IgD-negative memory B cell (primary cell): ENCODE data around the gene HAGH. TPM values are rescaled to one million over a fixed set of nuclear protein-coding genes. Genes with fewer than 3 reads are reported as not detected.

ENCODE experiments used
- H3K27ac Mint-ChIP-seq, 3 donors: one replicate each; pipeline ENCODE4 v1.8.0; 2020 to 2022; ENCODE audit warnings: mild to moderate bottlenecking in 3 of 3, mixed read lengths in 3 of 3, moderate library complexity in 1 of 3
- H3K27me3 Mint-ChIP-seq: one replicate; pipeline ENCODE4 v1.8.0; 2021; ENCODE audit warnings: mixed read lengths
- H3K36me3 Mint-ChIP-seq: one replicate; pipeline ENCODE4 v1.8.0; 2020; ENCODE audit warnings: mild to moderate bottlenecking, mixed read lengths
- H3K4me1 Mint-ChIP-seq, 3 donors: one replicate each; pipeline ENCODE4 v1.8.0; 2020 to 2022; ENCODE audit warnings: mixed read lengths in 3 of 3, mild to moderate bottlenecking in 1 of 3
- H3K4me3 Mint-ChIP-seq, 4 donors: one replicate each; pipeline ENCODE4 v1.8.0; 2020 to 2022; ENCODE audit warnings: mild to moderate bottlenecking in 4 of 4, mixed read lengths in 4 of 4, moderate library complexity in 3 of 4
- H3K9me3 Mint-ChIP-seq, 3 donors: one replicate each; pipeline ENCODE4 v1.8.0; 2020 to 2021; ENCODE audit warnings: mixed read lengths in 3 of 3, mild to moderate bottlenecking in 1 of 3
- polyA plus RNA-seq: library from polyadenylated mRNA; unstranded; fragments of 300-500 nt; fragmentation: Illumina TruSeq; gene quantifications from one replicate; pipeline ENCODE4 v1.2.3, GENCODE V29; 2021

HAGH gene
- polyA plus RNA-seq, 1 donor from 2014 or later, result 31.6 TPM

DNA sequence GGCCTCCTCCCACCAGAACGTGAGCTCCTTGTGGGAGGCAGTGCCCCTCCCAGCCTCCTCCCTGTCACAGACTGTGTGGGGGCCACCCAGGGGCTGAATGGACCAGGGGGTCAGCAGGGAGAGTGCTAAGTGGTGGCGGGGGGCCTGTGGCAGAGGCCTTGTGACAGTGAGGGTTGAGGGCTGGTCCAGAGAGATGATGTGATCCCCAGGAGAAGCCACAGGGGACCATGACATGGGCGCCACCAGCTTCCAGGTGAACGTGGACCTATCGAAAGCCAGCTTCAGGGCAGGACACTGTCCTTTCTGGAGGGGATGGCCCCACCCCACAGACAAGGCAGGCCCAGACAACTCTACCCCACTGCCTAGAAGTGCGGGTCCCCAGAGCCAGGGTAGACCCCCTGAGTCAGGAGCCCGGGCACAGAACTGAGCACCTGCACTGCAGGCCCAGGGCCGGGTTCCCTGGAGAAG is 47.4 kb downstream of the HAGH start:
- Mint-ChIP-seq H3K27me3 (no peaks in the 10 kb centered on the region), H3K36me3 (no peaks in the 10 kb centered on the region), H3K9me3 (no peaks in the 10 kb centered on the region), H3K27ac (peak overlapping the region in 1 of 3 donors; percentile 96), H3K4me1 (peaks cover 0 to 14% (median 3%) of the 10 kb centered on the region in 3 donors), H3K4me3 (peak overlapping the region in 1 of 4 donors; percentile 60)

DNA sequence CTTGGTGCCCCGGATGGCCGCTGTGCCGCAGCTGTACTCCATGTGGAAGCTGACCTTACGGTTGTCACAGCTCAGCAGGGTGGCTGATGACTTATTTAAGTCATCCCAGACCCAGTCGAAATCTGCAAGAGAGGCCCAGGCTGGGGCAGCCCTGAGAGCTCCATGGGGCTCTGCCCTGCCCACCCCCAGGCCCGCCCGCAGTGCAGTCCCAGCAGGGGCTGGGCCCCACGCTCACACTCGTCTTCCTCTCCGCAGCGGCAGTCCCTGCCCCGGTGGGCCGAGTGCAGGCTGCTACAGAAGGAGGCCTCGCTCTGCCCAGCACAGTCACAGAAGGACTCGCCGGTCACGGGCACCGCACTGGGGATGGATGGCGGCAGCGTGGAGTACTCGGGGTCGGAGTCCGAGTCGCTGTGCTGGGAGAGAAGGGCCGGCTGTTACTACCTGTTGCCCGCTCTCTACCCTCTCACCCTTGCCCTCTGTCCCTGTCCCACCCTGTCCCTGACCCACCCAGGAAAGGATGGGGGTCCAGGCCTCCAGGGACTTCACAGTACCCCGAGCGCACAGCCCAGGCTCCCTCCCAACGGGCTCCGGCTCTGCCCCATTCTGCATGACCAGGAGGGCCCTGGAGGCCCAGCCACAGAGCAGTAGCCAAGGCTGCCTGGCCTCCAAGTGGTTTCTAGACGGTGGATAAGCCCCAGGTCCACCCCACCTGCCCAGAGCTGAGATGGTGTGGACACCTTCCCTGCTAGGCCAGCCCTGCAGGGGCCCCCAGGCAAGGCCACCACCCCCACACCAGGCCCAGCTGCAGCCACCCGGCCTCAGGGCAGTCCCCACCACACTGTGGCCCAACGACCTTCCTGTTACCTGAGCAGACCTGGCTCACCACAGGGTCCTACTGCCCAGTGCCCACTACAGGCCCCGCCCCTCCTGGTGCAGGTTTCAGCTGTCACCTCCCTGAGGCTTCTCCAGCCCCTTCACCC is 48.1 kb downstream of the HAGH start:
- no peaks in the 10 kb centered on the region for H3K27me3 Mint-ChIP-seq
- H3K4me3 Mint-ChIP-seq, result peak overlapping the region in 2 of 4 donors; percentile 43 to 60
- peaks cover 0 to 17% (median 6%) of the 10 kb centered on the region in 3 donors for H3K4me1 Mint-ChIP-seq
- peak overlapping the region in 1 of 3 donors; percentile 96 for H3K27ac Mint-ChIP-seq
- no peaks in the 10 kb centered on the region for H3K36me3 Mint-ChIP-seq
- H3K9me3 Mint-ChIP-seq, result no peaks in the 10 kb centered on the region

DNA sequence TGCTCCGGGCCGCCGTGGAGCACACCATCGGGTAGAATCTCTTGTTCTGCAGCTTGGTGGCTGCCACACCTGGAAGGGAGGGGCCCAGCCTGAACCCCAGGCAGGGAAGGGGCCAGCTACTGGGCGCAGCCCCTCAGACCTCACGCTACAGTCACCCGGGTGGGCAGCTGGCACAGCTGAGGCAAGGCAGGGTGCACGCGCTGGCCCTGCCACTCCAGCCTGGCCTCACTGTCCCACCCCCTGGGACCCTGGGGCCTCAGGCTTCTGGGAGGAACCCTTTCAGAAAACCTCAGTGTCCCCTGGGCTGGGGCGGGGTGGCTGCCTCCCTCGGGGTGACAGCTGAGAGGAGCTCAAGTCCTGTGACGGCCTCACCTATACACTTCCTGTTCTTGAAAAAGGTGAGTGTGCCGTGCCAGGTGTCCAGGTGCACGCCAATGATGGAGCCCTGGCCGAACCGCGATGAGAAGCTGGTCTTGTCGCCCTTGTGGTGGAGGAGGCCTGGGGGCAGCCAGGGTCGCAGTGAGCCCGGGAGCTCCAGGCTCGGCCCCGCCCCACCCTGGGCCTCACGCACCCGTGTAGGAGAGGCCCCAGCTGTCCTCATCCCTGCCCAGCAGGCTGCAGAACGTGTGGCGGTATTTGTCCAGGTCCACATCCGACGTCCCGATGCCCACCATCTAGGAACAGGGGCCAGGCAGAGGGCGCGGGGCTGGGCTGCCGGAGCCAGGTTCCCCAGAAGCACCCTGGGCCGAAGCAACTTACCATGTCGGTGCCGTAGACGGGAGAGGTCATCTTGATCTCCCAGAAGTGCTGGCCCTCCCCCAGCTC is 49.0 kb downstream of the HAGH start:
- Mint-ChIP-seq H3K27ac (no peak overlapping the region), H3K4me1 (peaks cover 0 to 14% (median 6%) of the 10 kb centered on the region in 3 donors), H3K27me3 (no peaks in the 10 kb centered on the region), H3K4me3 (peak overlapping the region in 2 of 4 donors; percentile 43 to 60), H3K9me3 (no peaks in the 10 kb centered on the region), H3K36me3 (no peaks in the 10 kb centered on the region)

DNA sequence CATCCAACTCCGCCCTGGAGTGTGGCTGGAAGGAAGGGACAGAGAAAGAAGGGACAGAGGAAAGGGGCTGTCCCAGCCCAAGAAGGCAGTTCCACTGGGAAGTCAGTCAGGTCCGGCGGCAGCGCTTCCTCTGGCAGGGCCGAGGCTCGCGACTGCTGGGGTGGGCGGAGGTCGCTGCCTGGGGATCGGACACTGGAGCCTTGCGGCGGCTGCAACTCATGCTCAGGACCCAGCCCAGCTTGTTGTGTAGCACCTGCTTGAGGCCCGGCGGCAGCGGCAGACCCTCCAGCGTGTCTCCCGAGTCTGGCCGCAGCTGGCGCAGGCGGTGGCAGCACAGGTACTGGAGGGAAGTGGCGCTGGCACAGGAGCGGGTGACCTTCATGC is 49.6 kb downstream of the HAGH start:
- peak overlapping the region in 1 of 3 donors; percentile 70 for H3K27ac Mint-ChIP-seq
- no peaks in the 10 kb centered on the region for H3K9me3 Mint-ChIP-seq
- no peaks in the 10 kb centered on the region for H3K27me3 Mint-ChIP-seq
- H3K4me3 Mint-ChIP-seq, result peak overlapping the region in 2 of 4 donors; percentile 27 to 60
- H3K4me1 Mint-ChIP-seq, result peaks cover 5 to 17% (median 6%) of the 10 kb centered on the region in 3 donors
- H3K36me3 Mint-ChIP-seq, result no peaks in the 10 kb centered on the region

DNA sequence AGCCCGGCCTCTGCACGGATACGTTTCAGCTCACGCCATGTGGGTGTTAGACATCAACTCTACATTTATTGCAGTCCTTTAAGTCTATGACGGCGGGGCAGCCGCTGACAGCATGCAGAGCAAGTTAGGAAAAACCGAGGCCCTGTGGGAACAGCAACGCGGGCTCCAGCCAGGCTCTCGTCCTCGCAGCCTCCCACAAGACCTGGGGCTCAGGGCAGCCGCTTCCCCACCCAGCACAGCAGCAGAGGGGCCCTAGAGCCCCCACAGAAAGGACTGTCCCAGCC is 50.0 kb downstream of the HAGH start:
- H3K9me3 Mint-ChIP-seq, result no peaks in the 10 kb centered on the region
- no peaks in the 10 kb centered on the region for H3K36me3 Mint-ChIP-seq
- peak overlapping the region in 1 of 3 donors; percentile 70 for H3K27ac Mint-ChIP-seq
- H3K27me3 Mint-ChIP-seq, result no peaks in the 10 kb centered on the region
- peaks cover 6 to 18% (median 8%) of the 10 kb centered on the region in 3 donors for H3K4me1 Mint-ChIP-seq
- peak overlapping the region in 1 of 4 donors; percentile 60 for H3K4me3 Mint-ChIP-seq

DNA sequence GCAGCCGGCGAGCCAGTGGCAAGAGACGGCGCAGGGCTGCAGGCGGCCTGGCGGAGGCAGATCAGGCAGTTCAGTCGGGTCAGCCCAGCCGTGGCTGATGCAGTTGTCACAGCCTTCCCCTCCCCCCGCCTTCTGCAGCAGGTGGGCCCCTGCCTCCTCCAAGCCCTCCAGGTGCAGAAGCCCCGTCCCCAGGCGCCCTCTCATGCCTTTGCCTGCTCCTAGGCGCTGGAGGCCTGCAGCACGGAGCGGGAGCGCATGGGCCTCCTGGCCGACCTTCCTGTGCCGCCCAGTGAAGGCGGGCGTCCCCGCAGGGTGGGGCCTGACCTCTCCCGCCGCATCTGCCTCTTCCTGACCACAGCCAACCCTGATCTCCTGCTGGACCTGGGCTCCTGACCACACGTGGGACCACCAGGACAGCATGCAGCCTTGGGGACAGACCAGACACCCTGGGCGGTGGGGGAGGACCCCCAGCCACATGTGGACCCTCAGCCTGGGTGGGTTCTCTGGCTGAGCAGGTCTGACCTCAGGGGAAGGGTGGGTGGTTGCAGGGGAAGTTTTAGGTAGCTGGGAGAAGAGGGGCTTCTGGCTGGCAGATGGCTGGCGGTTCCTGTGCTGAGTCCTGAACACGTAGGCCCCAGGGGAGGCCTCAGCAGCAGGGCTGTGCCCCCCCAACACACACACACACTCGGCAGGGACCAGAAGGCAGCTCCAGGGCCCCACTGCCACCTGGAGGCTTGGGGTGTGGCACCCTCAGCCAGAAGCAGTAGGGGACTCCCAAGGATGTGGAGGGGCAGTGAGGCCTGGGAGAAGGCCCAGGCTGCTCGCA is 50.6 kb downstream of the HAGH start:
- Mint-ChIP-seq H3K9me3 (no peaks in the 10 kb centered on the region), H3K4me3 (peak overlapping the region in 2 of 4 donors; percentile 48 to 60), H3K4me1 (peaks cover 6 to 12% (median 8%) of the 10 kb centered on the region in 3 donors), H3K36me3 (no peaks in the 10 kb centered on the region), H3K27me3 (no peaks in the 10 kb centered on the region), H3K27ac (peak overlapping the region in 1 of 3 donors; percentile 70)

DNA sequence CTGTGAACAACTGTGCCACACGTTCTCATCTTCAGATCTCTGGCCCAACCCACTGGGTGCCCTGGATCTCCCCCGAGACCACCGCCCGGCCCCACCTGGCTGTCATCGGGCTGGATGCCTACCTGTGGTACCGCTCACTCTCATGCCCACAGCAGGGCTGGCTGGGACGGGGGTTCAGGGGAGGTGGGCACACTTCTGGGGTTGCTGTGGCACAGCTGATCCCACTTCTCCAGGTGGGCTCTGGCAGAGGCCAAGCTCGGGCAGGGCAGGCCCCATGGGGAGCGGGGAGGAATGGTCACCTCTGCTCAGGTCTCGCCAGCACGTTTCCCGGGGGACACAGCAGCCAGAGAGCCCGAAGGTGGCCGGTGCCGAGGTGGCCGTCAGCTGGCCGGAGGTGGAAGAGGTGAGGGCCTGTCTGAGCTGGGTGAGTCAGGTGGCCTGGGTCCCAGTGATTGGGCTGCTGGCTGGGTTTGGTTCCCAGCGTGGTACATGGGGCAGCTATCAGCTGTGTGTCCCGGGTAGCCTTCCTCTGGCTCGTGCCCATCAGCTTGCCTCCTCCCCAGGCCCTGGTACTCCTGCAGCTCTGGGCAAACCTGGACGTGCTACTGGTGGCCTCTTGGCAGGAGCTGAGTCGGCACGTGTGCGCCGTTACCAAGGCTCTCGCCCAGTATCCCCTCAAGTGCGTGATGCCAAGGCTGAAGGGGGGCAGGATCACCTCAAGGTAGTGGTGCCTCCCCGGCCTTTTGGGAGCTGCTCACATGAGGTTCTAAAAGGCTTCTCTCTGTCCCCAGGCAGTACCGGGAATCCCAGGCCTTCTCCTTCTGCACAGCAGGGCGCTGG is 51.4 kb downstream of the HAGH start:
- H3K27ac Mint-ChIP-seq, result peak overlapping the region in 1 of 3 donors; percentile 14
- H3K4me3 Mint-ChIP-seq, result peak overlapping the region in 3 of 4 donors; percentile 27 to 60 (median 48)
- no peaks in the 10 kb centered on the region for H3K27me3 Mint-ChIP-seq
- H3K36me3 Mint-ChIP-seq, result no peaks in the 10 kb centered on the region
- no peaks in the 10 kb centered on the region for H3K9me3 Mint-ChIP-seq
- H3K4me1 Mint-ChIP-seq, result peaks cover 6 to 12% (median 8%) of the 10 kb centered on the region in 3 donors

DNA sequence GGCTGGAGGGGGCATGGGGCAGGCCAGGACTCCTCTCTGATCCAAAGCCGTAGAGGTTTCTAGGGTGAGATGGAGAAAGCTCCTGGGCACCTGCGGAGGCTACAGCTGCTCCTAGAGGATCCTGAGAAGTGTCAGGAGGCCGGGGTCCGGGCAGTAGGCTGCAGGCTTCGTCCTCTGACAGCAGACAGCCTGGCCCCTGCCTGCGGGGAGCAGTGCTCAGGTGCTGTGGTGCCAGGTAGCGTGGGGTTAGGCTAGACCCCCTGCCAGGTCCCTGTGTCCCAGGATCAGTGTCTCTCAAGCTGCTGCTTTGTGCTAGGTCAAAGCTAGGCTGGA is 52.2 kb downstream of the HAGH start:
- no peaks in the 10 kb centered on the region for H3K9me3 Mint-ChIP-seq
- H3K27me3 Mint-ChIP-seq, result no peaks in the 10 kb centered on the region
- no peaks in the 10 kb centered on the region for H3K36me3 Mint-ChIP-seq
- peak overlapping the region in 2 of 3 donors; percentile 83 to 95 for H3K27ac Mint-ChIP-seq
- peak overlapping the region in 2 of 4 donors; percentile 94 to 99 for H3K4me3 Mint-ChIP-seq
- peaks cover 6 to 15% (median 8%) of the 10 kb centered on the region in 3 donors for H3K4me1 Mint-ChIP-seq

DNA sequence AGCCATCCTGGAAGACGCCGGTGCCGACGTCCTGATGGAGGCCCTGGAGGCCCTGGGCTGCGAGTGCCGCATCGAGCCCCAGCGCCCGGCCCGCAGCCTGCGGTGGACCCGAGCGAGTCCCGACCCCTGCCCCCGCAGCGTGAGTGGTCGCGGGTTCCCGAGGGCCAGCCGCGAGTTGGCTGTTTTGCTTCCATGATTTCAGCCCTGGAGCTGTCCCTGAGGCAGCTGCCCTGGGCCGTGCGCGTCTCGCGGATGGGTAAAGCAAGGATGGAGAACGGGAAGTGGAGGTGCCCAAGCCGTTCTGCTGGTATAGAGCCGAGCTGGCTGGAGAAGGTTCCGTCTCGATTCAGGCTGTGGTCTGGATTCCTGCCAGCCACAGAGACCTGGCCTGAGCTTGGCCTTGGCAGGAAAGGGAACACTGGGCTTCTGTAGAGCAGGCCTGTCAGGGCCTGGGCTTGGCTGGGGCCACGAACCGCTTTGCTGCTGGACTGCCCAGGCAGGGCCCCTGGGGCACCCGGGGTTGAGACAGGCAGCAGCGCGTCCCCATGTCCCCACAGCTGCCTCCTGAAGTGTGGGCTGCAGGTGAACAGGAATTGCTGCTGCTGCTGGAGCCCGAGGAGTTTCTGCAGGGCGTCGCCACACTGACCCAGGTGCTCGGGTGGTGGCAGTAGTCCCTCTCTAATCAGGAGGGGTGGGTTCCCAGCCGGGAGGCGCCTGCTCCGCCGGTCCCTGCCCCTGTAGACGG is 52.8 kb downstream of the HAGH start:
- no peaks in the 10 kb centered on the region for H3K9me3 Mint-ChIP-seq
- no peaks in the 10 kb centered on the region for H3K27me3 Mint-ChIP-seq
- H3K4me3 Mint-ChIP-seq, result peak overlapping the region; percentile 93 to 99 (median 95)
- H3K4me1 Mint-ChIP-seq, result peaks cover 6 to 15% (median 8%) of the 10 kb centered on the region in 3 donors
- H3K27ac Mint-ChIP-seq, result peak overlapping the region in 2 of 3 donors; percentile 83 to 95
- no peaks in the 10 kb centered on the region for H3K36me3 Mint-ChIP-seq

DNA sequence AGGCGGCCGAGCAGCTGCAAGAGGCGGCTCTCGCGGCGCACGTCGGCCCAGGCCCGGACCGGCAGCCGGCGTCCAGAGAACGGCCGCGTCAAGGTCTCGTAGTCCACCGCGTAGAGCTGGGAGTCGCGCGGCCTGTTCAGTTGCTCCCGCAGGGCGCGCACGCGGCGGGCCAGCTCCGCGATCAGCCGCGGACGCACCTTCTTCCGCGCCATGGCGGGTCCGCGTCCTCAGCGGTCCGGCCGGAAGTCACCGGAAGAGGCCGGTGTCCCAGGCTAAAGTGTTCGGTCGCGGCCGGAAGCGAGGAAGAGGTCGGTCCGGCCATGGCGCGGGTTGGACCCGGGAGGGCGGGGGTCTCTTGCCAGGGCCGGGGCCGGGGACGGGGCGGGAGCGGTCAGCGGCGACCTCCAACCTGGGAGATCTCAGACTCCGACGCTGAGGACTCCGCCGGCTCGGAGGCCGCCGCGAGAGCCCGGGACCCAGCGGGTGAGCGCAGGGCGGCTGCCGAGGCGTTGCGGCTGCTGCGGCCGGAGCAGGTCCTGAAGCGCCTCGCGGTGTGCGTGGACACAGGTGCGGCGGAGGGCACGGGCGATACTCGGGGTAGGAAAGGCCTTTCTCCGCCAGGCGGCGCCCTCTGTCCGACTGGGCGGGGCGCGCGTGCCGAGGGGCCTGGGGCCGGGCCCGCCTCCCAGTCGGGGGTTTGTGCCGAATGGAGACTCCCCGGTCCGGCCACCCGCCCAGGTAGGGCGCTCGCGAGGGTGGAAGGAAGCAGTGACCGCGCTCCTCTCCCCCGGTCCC is 53.5 kb downstream of the HAGH start, which contains the start of gene MRPS34:
Gene MRPS34 (minus strand): TSS at position 227 of the 795 bp plus-strand sequence. CDS start 15 bp downstream, at position 212.
- no peaks in the 10 kb centered on the region for H3K27me3 Mint-ChIP-seq
- H3K4me3 Mint-ChIP-seq, result peak within 1 kb of the TSS; percentile 94 to 99 (median 95)
- peaks cover 6 to 15% (median 8%) of the 10 kb centered on the region in 3 donors for H3K4me1 Mint-ChIP-seq
- H3K9me3 Mint-ChIP-seq, result no peaks in the 10 kb centered on the region
- peak within 1 kb of the TSS; percentile 95 to 99 (median 98) for H3K27ac Mint-ChIP-seq
- no peaks in the 10 kb centered on the region for H3K36me3 Mint-ChIP-seq

DNA sequence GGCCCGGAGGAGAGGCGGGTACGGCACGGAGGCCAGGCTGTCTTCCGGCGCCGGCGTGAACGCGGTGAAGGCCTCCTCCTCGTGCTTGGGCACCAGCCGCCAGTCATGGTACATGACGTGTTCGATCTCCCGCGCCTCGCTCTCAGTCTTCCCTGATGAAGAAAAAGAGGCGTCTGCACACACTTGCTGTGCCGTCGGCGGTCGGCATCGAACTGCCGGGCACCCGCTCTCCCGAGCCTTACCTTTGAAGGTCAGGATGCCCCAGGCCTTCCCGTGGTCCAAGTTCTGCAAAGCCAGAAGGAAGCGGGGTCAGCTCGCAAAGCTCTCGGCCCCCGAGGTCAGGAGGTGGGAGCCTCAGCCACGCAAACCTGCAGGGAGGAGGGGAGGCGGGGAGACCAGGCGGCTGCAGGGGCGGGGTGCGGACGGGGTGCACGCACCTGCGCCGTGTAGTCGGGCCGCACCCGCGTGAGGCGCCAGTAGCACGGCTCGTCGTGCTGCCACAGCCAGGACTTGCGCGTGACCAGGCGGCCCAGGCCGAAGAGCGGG is 54.2 kb downstream of the HAGH start, which contains the start of gene EME2:
Gene EME2 (plus strand): TSS at position 449 of the 546 bp plus-strand sequence. CDS start 418 bp downstream, outside the sequence.
- Mint-ChIP-seq H3K4me3 (peak within 1 kb of the TSS; percentile 94 to 99 (median 95)), H3K27me3 (no peaks in the 10 kb centered on the region), H3K36me3 (no peaks in the 10 kb centered on the region), H3K9me3 (no peaks in the 10 kb centered on the region), H3K27ac (peak within 1 kb of the TSS; percentile 95 to 99 (median 98)), H3K4me1 (peaks cover 6 to 15% (median 8%) of the 10 kb centered on the region in 3 donors)

DNA sequence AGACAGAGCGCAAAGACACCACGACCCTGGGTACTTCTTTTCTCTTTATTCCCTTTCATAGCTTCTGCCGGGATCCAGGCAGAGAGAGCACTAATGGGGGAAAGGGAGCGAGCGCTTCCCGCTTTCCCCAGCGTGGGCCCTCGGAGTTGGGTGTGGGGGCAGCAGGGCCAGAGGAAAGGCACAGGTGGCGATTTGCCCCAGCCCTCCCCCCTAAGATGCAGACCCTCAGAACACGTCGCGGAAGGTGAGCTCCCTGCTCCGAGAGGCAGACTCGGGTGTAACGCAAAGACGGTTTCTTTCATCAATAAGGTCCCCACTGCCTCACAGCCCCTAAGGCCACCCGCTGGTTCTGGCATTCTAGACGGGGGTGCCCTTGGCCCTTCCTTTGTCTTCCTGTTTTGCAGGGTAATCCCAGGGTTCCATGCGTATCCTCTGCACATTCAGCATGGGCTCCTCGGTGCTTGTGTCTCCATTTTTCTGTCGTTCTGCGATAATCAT is 54.7 kb downstream of the HAGH start:
- Mint-ChIP-seq H3K4me3 (peak overlapping the region; percentile 94 to 99 (median 95)), H3K4me1 (peaks cover 6 to 15% (median 8%) of the 10 kb centered on the region in 3 donors), H3K27ac (peak overlapping the region; percentile 87 to 99 (median 98)), H3K9me3 (no peaks in the 10 kb centered on the region), H3K27me3 (no peaks in the 10 kb centered on the region), H3K36me3 (no peaks in the 10 kb centered on the region)
